Panc1 (cell line): ENCODE results near the gene TEAD4. TPM values are rescaled to one million over a fixed set of nuclear protein-coding genes. Genes with fewer than 3 reads are reported as not detected.

Experiments
- ATAC-seq: fragments of 200-7000 bp; cut with Tn5 transposase; 2 replicates; pipeline ENCODE4 v1.9.1; 2020; ENCODE audit warnings: mild to moderate bottlenecking, moderate library complexity
- BruUV-seq: library from RNA; stranded (reverse); fragments of 400-500 nt; replicated peaks from 2 replicates; lab custom pipeline; 2021; lab: Mats Ljungman, UMichigan
- CTCF ChIA-PET: fragments of 300-600 bp; sonication (Branson Sonifier 250); formaldehyde crosslinking; loops from one replicate; lab custom pipeline; 2022; ENCODE audit warnings: antibody characterized with exemption; lab: Charles Lee
- POLR2A ChIA-PET: fragments of 300-600 bp; sonication (Branson Sonifier 250); formaldehyde crosslinking; loops from one replicate; lab custom pipeline; 2022; ENCODE audit warnings: antibody characterized with exemption; lab: Charles Lee
- DNase-seq: peaks from one replicate; pipeline ENCODE4 v3.0.0-alpha.2; 2010; ENCODE audit warnings: low read depth, low spot score
- H3K27ac ChIP-seq: 2 replicates; pipeline ENCODE4 v1.5.1; 2011; ENCODE audit warnings: mild to moderate bottlenecking, low read length, inconsistent platforms
- H3K27me3 ChIP-seq: fragments of 200-500 bp; sonication (Bioruptor generic); 2 replicates; pipeline ENCODE4 v1.6.0; 2014; ENCODE audit warnings: low read length, inconsistent platforms; ENCODE audit not compliant: control insufficient read depth, insufficient read depth
- H3K36me3 ChIP-seq: fragments of 200-500 bp; sonication (Bioruptor generic); 2 replicates; pipeline ENCODE4 v1.5.1; 2014; ENCODE audit warnings: inconsistent platforms, mild to moderate bottlenecking, low read length, moderate library complexity; ENCODE audit not compliant: control insufficient read depth, insufficient read depth
- H3K4me1 ChIP-seq: 2 replicates; pipeline ENCODE4 v1.5.1; 2011; ENCODE audit warnings: inconsistent platforms, mild to moderate bottlenecking, low read length, moderate library complexity; ENCODE audit not compliant: control insufficient read depth, insufficient read depth
- H3K4me3 ChIP-seq, 2 experiments: 2 replicates each; pipeline ENCODE4 v1.5.1; 2011 to 2012; ENCODE audit warnings: low read depth in 2 of 2, low read length in 2 of 2, mild to moderate bottlenecking in 2 of 2, inconsistent platforms in 1 of 2, moderate library complexity in 1 of 2
- H3K9me3 ChIP-seq: fragments of 200-500 bp; sonication (Bioruptor generic); 2 replicates; pipeline ENCODE4 v1.5.1; 2014; ENCODE audit warnings: low read depth, mild to moderate bottlenecking, inconsistent platforms, low read length, moderate library complexity; ENCODE audit not compliant: control insufficient read depth, insufficient read depth
- POLR2AphosphoS5 ChIP-seq: IDR thresholded peaks from 2 replicates; pipeline ENCODE4 v1.6.1; 2012; ENCODE audit warnings: mild to moderate bottlenecking, low read depth, low read length, moderate library complexity
- REST ChIP-seq, 2 experiments: IDR thresholded peaks; 2 replicates each; pipeline ENCODE4 v1.6.1; 2011 to 2012; ENCODE audit warnings: low read depth in 2 of 2, control low read depth in 1 of 2, low read length in 1 of 2, mild to moderate bottlenecking in 1 of 2, moderate library complexity in 1 of 2; ENCODE audit not compliant: insufficient read depth in 1 of 2
- SIN3A ChIP-seq: IDR thresholded peaks from 2 replicates; pipeline ENCODE4 v1.6.1; 2012; ENCODE audit warnings: low read depth, mild to moderate bottlenecking, low read length, moderate library complexity, borderline replicate concordance; ENCODE audit not compliant: insufficient read depth
- TCF7L2 ChIP-seq: IDR thresholded peaks from 2 replicates; pipeline ENCODE4 v1.6.1; 2011; ENCODE audit warnings: mild to moderate bottlenecking, low read depth, low read length, inconsistent platforms
- in situ Hi-C: cut with HindIII; loops from 2 replicates; pipeline ENCODE4 v1.10.0; 2016; ENCODE audit warnings: low sequenced_read_pairs, low pct_unique_long_range_greater_than_20kb
- intact Hi-C: fragments of 100-400 bp; cut with micrococcal nuclease; formaldehyde crosslinking; loops from one replicate; pipeline ENCODE4 v1.10.0; 2022; ENCODE audit not compliant: unreplicated experiment
- total RNA-seq: library from RNA; stranded (reverse); gene quantifications from one replicate; pipeline ENCODE4 v1.2.1, GENCODE V29; 2021; ENCODE audit not compliant: unreplicated experiment
- TF ChIP-seq, protein P1 (sequence below): fragments of 450-650 bp; IDR thresholded peaks from 2 replicates; pipeline ENCODE4 v1.5.1; 2017; ENCODE audit warnings: mild to moderate bottlenecking

The TEAD4 gene
- total RNA-seq, 1 experiment from 2014 or later: 47.6 TPM

GRCh38 chr12:2979806-2980205, 20.6 kb downstream of the TEAD4 start:
- ChIA-PET POLR2A (no interaction called here), CTCF (no interaction called here)
- no peak overlapping the region for H3K27ac ChIP-seq
- no peaks in the 10 kb centered on the region for H3K27me3 ChIP-seq
- H3K36me3 ChIP-seq: no peaks in the 10 kb centered on the region
- ATAC-seq (no peak), DNase-seq (no peak)
- in situ Hi-C loops: no loop called here
- H3K9me3 ChIP-seq: no peaks in the 10 kb centered on the region
- no peak overlapping the region for H3K4me3 ChIP-seq
- no peak for TF ChIP-seq SIN3A
- TF ChIP-seq REST (IDR thresholded peaks at IDR 0.05; ENCODE audit: insufficient read depth in 1 of 2, low read depth in 2 of 2, low read length in 1 of 2): no peak
- TF ChIP-seq POLR2AphosphoS5: no peak
- TF ChIP-seq, protein P1, sequence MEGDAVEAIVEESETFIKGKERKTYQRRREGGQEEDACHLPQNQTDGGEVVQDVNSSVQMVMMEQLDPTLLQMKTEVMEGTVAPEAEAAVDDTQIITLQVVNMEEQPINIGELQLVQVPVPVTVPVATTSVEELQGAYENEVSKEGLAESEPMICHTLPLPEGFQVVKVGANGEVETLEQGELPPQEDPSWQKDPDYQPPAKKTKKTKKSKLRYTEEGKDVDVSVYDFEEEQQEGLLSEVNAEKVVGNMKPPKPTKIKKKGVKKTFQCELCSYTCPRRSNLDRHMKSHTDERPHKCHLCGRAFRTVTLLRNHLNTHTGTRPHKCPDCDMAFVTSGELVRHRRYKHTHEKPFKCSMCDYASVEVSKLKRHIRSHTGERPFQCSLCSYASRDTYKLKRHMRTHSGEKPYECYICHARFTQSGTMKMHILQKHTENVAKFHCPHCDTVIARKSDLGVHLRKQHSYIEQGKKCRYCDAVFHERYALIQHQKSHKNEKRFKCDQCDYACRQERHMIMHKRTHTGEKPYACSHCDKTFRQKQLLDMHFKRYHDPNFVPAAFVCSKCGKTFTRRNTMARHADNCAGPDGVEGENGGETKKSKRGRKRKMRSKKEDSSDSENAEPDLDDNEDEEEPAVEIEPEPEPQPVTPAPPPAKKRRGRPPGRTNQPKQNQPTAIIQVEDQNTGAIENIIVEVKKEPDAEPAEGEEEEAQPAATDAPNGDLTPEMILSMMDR: no peak
- TF ChIP-seq TCF7L2: no peak
- intact Hi-C loops: no loop called here
- H3K4me1 ChIP-seq: no peaks in the 10 kb centered on the region
- BruUV-seq: no TSS peak

DNA sequence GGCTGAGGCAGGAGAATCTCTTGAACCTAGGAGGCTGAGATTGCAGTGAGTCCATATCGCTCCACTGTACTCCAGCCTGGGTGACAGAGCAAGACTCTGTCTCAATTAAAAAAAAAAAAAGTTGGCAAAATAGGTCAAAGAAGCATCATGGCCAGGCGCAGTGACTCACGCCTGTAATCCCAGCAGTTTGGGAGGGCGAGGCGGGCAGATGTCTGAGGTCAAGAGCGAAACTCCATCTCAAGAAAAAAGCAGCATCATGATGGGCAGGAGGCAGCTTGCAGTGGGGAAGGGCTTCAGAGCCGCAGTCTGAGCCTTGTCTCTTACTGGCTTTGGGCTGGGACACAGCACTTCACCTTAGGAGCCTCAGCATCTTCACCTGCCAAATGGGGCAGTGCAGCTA, 21.4 kb downstream of the TEAD4 start:
- CTCF ChIA-PET: no interaction called here
- ATAC-seq (no peak), DNase-seq (no peak)
- no peak overlapping the region for H3K4me3 ChIP-seq
- POLR2A ChIA-PET: no interaction called here
- TF ChIP-seq POLR2AphosphoS5 (no peak), REST (IDR thresholded peaks at IDR 0.05; ENCODE audit: insufficient read depth in 1 of 2, low read depth in 2 of 2, low read length in 1 of 2) (no peak), TCF7L2 (no peak), SIN3A (no peak)
- TF ChIP-seq, protein P1: no peak
- H3K27ac ChIP-seq: no peak overlapping the region
- H3K4me1 ChIP-seq: no peaks in the 10 kb centered on the region
- no TSS peak for BruUV-seq
- H3K36me3 ChIP-seq: no peaks in the 10 kb centered on the region
- intact Hi-C loops: no loop called here
- H3K9me3 ChIP-seq: no peaks in the 10 kb centered on the region
- in situ Hi-C loops: no loop called here
- H3K27me3 ChIP-seq: no peaks in the 10 kb centered on the region
